Activated CD8-positive, alpha-beta memory T cell treated with anti-CD3 and anti-CD28 coated beads, Interleukin-2, amount 10 ng/mL, durations not matched to agents 7 days and 5 days (primary cell): ENCODE results near the gene DNAH9. TPM values are rescaled to one million over a fixed set of nuclear protein-coding genes. Genes with fewer than 3 reads are reported as not detected.

Experiments
- ATAC-seq: fragments of 150-1000 bp; cut with Tn5 transposase; one replicate; pipeline ENCODE4 v1.10.0; 2021; ENCODE audit warnings: moderate library complexity
- CTCF ChIA-PET: fragments of 350-600 bp; sonication (Branson Sonifier 250); formaldehyde crosslinking; loops from one replicate; lab custom pipeline; 2021; ENCODE audit warnings: antibody characterized with exemption; lab: Charles Lee
- DNase-seq: peaks from one replicate; pipeline ENCODE4 v3.0.0-alpha.2; 2020
- H3K27ac Mint-ChIP-seq: one replicate; pipeline ENCODE4 v1.8.0; 2021; ENCODE audit warnings: mild to moderate bottlenecking, mixed read lengths
- H3K27me3 Mint-ChIP-seq: one replicate; pipeline ENCODE4 v1.8.0; 2021; ENCODE audit warnings: mixed read lengths
- H3K36me3 Mint-ChIP-seq: one replicate; pipeline ENCODE4 v1.8.0; 2021; ENCODE audit warnings: mild to moderate bottlenecking, mixed read lengths
- H3K4me1 Mint-ChIP-seq: one replicate; pipeline ENCODE4 v1.8.0; 2021; ENCODE audit warnings: mixed read lengths
- H3K4me3 Mint-ChIP-seq: one replicate; pipeline ENCODE4 v1.8.0; 2021; ENCODE audit warnings: mild to moderate bottlenecking, moderate library complexity, mixed read lengths
- H3K9me3 Mint-ChIP-seq: one replicate; pipeline ENCODE4 v1.8.0; 2022; ENCODE audit warnings: low read depth, mixed read lengths
- total RNA-seq, 2 experiments: library from RNA; stranded (reverse); gene quantifications; one replicate each; pipeline ENCODE4 v1.2.3, GENCODE V29; 2021

The DNAH9 gene
- total RNA-seq, 2 experiments from 2014 or later = not detected

- H3K27ac Mint-ChIP-seq = no peak overlapping the region
- ATAC-seq = no peak
These were observed 216.5 kb downstream of the DNAH9 start for GRCh38 chr17:11814655-11815262.

GRCh38 chr17:11816409-11816808 is 218.1 kb downstream of the DNAH9 start:
- Mint-ChIP-seq H3K4me1 (no peaks in the 10 kb centered on the region), H3K27me3 (no peaks in the 10 kb centered on the region), H3K9me3 (peaks cover 2% of the 10 kb centered on the region), H3K36me3 (no peaks in the 10 kb centered on the region), H3K27ac (no peak overlapping the region), H3K4me3 (no peak overlapping the region)
- CTCF ChIA-PET = no interaction called here
- DNase-seq (no peak), ATAC-seq (no peak)

More at GRCh38 chr17:11814655-11815262, 216.5 kb downstream of the DNAH9 start:
- Mint-ChIP-seq H3K27me3 (no peaks in the 10 kb centered on the region), H3K4me1 (no peaks in the 10 kb centered on the region), H3K4me3 (no peak overlapping the region), H3K9me3 (peaks cover 2% of the 10 kb centered on the region), H3K36me3 (no peaks in the 10 kb centered on the region)
- no peak for DNase-seq
- CTCF ChIA-PET = no interaction called here

GRCh38 chr17:11823862-11824261 is 225.6 kb downstream of the DNAH9 start:
- CTCF ChIA-PET = no interaction called here
- Mint-ChIP-seq H3K27ac (no peak overlapping the region), H3K36me3 (no peaks in the 10 kb centered on the region), H3K27me3 (no peaks in the 10 kb centered on the region), H3K4me1 (no peaks in the 10 kb centered on the region), H3K4me3 (no peak overlapping the region), H3K9me3 (peaks cover 2% of the 10 kb centered on the region)
- ATAC-seq (no peak), DNase-seq (no peak)

- H3K9me3 Mint-ChIP-seq = peaks cover 2% of the 10 kb centered on the region
- ATAC-seq (no peak), DNase-seq (no peak)
- CTCF ChIA-PET = no interaction called here
- no peaks in the 10 kb centered on the region for H3K4me1 Mint-ChIP-seq
- H3K27me3 Mint-ChIP-seq = no peaks in the 10 kb centered on the region
- no peaks in the 10 kb centered on the region for H3K36me3 Mint-ChIP-seq
- H3K27ac Mint-ChIP-seq = no peak overlapping the region
- no peak overlapping the region for H3K4me3 Mint-ChIP-seq
These were observed 227.4 kb downstream of the DNAH9 start for GRCh38 chr17:11825572-11826209.

GRCh38 chr17:11832401-11833137 is 234.3 kb downstream of the DNAH9 start:
- Mint-ChIP-seq H3K36me3 (no peaks in the 10 kb centered on the region), H3K9me3 (peaks cover 2% of the 10 kb centered on the region), H3K27ac (no peak overlapping the region), H3K27me3 (no peaks in the 10 kb centered on the region), H3K4me1 (no peaks in the 10 kb centered on the region), H3K4me3 (no peak overlapping the region)
- ATAC-seq (no peak), DNase-seq (no peak)
- CTCF ChIA-PET = no interaction called here

- H3K27ac Mint-ChIP-seq = no peak overlapping the region
- no peak overlapping the region for H3K4me3 Mint-ChIP-seq
- no peaks in the 10 kb centered on the region for H3K9me3 Mint-ChIP-seq
- DNase-seq = no peak
- H3K27me3 Mint-ChIP-seq = no peaks in the 10 kb centered on the region
- ATAC-seq = no peak
- no peaks in the 10 kb centered on the region for H3K4me1 Mint-ChIP-seq
- CTCF ChIA-PET = no interaction called here
- no peaks in the 10 kb centered on the region for H3K36me3 Mint-ChIP-seq
These were observed 238.2 kb downstream of the DNAH9 start for GRCh38 chr17:11836508-11836907.

- ATAC-seq (no peak), DNase-seq (no peak)
- CTCF ChIA-PET = no interaction called here
- Mint-ChIP-seq H3K4me1 (no peaks in the 10 kb centered on the region), H3K9me3 (no peaks in the 10 kb centered on the region), H3K36me3 (no peaks in the 10 kb centered on the region), H3K27me3 (no peaks in the 10 kb centered on the region), H3K27ac (no peak overlapping the region), H3K4me3 (no peak overlapping the region)
These were observed 241.8 kb downstream of the DNAH9 start for GRCh38 chr17:11840052-11840451.

GRCh38 chr17:11840831-11841230 is 242.6 kb downstream of the DNAH9 start:
- no peak for ATAC-seq
- Mint-ChIP-seq H3K4me3 (no peak overlapping the region), H3K27me3 (no peaks in the 10 kb centered on the region)

GRCh38 chr17:11848330-11848729 is 250.1 kb downstream of the DNAH9 start:
- Mint-ChIP-seq H3K27ac (no peak overlapping the region), H3K36me3 (no peaks in the 10 kb centered on the region), H3K4me1 (no peaks in the 10 kb centered on the region), H3K4me3 (no peak overlapping the region), H3K9me3 (peaks cover 2% of the 10 kb centered on the region), H3K27me3 (no peaks in the 10 kb centered on the region)
- ATAC-seq (no peak), DNase-seq (no peak)
- CTCF ChIA-PET = no interaction called here

More at GRCh38 chr17:11840831-11841230, 242.6 kb downstream of the DNAH9 start:
- CTCF ChIA-PET = no interaction called here
- Mint-ChIP-seq H3K4me1 (no peaks in the 10 kb centered on the region), H3K9me3 (no peaks in the 10 kb centered on the region), H3K27ac (no peak overlapping the region), H3K36me3 (no peaks in the 10 kb centered on the region)
- no peak for DNase-seq

GRCh38 chr17:11852231-11852630 is 254.0 kb downstream of the DNAH9 start:
- Mint-ChIP-seq H3K9me3 (peaks cover 2% of the 10 kb centered on the region), H3K4me1 (no peaks in the 10 kb centered on the region), H3K36me3 (no peaks in the 10 kb centered on the region), H3K4me3 (no peak overlapping the region), H3K27me3 (no peaks in the 10 kb centered on the region), H3K27ac (no peak overlapping the region)
- DNase-seq (no peak), ATAC-seq (no peak)
- CTCF ChIA-PET = no interaction called here

GRCh38 chr17:11852912-11853311 is 254.6 kb downstream of the DNAH9 start:
- CTCF ChIA-PET = no interaction called here
- no peak overlapping the region for H3K27ac Mint-ChIP-seq
- ATAC-seq (no peak), DNase-seq (no peak)
- H3K4me1 Mint-ChIP-seq = no peaks in the 10 kb centered on the region
- no peaks in the 10 kb centered on the region for H3K27me3 Mint-ChIP-seq
- no peaks in the 10 kb centered on the region for H3K36me3 Mint-ChIP-seq
- no peak overlapping the region for H3K4me3 Mint-ChIP-seq
- H3K9me3 Mint-ChIP-seq = peaks cover 2% of the 10 kb centered on the region

GRCh38 chr17:11853321-11854151 is 255.3 kb downstream of the DNAH9 start:
- no peak overlapping the region for H3K4me3 Mint-ChIP-seq
- no peak overlapping the region for H3K27ac Mint-ChIP-seq
- DNase-seq = no peak
- no peak for ATAC-seq
- CTCF ChIA-PET = no interaction called here
- no peaks in the 10 kb centered on the region for H3K4me1 Mint-ChIP-seq
- no peaks in the 10 kb centered on the region for H3K27me3 Mint-ChIP-seq
- no peaks in the 10 kb centered on the region for H3K36me3 Mint-ChIP-seq
- peaks cover 5% of the 10 kb centered on the region for H3K9me3 Mint-ChIP-seq

GRCh38 chr17:11855306-11855705 is 257.0 kb downstream of the DNAH9 start:
- H3K4me1 Mint-ChIP-seq = no peaks in the 10 kb centered on the region
- H3K27ac Mint-ChIP-seq = no peak overlapping the region
- peaks cover 6% of the 10 kb centered on the region for H3K9me3 Mint-ChIP-seq
- CTCF ChIA-PET = no interaction called here
- no peak overlapping the region for H3K4me3 Mint-ChIP-seq
- no peaks in the 10 kb centered on the region for H3K36me3 Mint-ChIP-seq
- H3K27me3 Mint-ChIP-seq = no peaks in the 10 kb centered on the region
- no peak for ATAC-seq
- no peak for DNase-seq
